Hematopoietic multipotent progenitor cell treated with erythropoietin and hydrocortisone succinate and interleukin-3 and kit ligand, for 4 days (in vitro differentiated cells): ENCODE measurements around the gene LETM1.

Experiments
- DNase-seq: peaks from one replicate; pipeline ENCODE4 v3.0.0-alpha.2; 2015

The LETM1 gene

DNA sequence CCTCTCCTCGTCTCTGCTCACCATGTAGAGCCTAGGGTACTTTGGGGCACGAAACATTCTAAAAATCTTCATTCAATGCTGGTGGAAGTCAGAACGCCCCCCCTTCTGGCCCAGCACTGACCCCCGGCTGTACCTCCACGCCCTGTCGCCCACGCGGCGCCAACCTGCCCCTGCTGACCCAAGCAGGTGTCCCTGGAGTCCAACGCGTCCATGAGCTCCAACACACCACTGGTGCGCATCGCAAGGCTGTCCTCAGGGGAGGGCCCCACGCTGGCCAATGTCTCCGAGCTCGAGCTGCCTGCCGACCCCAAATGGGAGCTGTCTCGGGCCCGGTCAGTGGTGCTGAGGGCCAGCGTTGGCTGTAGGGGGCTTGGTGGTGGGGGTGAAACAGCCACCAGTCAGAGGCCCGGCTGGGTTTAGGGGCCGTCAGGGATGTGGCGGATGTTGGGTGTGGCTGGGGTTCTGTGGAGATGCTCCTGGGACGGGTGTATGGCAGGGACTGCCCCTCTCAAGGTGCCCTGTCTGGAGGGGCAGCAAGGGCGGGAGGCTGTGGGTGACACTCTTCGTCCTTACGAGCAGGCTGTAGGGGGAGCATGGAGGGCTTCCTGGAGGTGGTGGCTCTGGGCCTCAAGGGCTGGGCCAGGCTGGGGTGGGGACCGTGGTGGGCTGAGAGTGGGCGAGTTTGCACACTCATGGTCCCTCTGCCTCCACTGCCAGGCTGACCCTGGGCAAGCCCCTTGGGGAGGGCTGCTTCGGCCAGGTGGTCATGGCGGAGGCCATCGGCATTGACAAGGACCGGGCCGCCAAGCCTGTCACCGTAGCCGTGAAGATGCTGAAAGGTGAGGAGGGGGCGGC is 51.1 kb downstream of the LETM1 start:
- no peak for DNase-seq

DNA sequence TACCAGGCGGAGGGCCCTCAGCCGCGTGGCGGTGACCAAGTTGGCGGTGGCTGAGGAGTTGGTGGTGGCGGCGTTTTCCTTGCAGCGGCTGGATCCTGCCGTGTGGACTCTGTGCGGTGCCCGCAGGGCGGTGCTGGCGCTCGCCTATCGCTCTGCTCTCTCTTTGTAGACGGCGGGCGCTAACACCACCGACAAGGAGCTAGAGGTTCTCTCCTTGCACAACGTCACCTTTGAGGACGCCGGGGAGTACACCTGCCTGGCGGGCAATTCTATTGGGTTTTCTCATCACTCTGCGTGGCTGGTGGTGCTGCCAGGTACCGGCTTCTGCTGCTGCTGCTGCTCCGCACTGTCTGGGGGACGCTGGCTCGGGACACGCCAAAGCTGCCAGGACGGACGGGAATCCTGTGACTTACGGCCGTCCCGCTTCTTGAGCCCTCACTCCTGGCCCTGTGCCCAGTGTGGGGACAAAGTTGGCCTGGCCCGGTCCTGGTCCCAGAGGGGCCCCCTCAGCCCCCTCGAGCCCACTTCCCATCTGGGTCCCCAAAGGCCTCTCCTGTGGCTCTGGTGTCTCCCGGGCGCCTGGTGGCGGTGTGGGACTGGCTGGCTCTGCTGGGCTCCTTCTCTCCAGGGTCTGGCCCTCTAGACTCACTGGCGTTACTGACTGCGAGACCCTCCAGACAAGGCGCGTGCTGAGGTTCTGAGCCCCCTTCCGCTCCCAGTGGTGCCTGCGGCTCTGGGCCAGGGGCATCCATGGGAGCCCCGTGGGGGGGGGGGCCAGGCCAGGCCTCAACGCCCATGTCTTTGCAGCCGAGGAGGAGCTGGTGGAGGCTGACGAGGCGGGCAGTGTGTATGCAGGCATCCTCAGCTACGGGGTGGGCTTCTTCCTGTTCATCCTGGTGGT is 52.2 kb downstream of the LETM1 start:
- DNase-seq: no peak

GRCh38 chr4:1802720-1803522 is 53.0 kb downstream of the LETM1 start:
- DNase-seq: no peak

GRCh38 chr4:1802151-1802715 is 53.7 kb downstream of the LETM1 start:
- DNase-seq: peak; percentile 18

GRCh38 chr4:1801286-1801958 is 54.5 kb downstream of the LETM1 start:
- DNase-seq: no peak

- DNase-seq: no peak
Measured at GRCh38 chr4:1800805-1801204, 55.2 kb downstream of the LETM1 start.

DNA sequence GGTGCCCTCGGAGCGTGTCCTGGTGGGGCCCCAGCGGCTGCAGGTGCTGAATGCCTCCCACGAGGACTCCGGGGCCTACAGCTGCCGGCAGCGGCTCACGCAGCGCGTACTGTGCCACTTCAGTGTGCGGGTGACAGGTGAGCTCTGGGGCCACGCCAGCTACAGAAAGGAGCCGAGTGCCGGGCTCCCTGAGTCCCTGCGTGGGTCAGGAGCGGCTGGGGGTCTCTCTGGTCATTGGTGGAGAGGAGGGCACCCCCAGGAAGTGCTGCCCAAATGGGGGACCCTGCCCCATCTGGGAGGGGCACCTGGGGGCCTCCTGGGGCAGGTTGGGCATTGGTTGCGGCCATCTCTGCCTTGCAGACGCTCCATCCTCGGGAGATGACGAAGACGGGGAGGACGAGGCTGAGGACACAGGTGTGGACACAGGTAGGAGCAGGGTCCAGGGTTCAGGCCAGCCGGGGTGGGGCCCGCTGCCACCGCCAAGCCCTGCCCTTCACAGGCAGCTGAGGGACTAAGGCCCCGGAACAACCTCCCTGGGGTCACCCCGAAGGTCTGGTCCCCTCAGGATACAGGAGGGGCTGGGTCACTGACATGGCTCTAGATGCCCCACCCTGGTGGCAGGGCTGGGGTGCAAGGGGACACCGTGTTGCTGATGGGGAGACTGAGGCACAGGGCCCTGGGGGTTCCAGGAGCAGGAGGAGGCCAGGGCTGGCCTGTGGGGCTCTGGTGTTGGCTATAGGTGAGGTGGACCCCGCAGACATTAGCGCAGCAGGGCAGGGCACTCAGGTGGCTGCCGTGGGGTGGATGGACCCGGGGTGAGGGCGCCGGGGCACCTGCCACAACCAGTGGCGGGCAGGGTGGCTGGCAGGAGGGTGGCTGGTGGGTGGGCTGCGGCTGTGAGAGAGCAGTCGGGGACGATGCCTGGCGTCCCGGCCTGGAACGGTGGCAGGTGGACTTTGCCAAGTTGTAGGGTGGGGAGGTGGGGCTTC is 56.3 kb downstream of the LETM1 start:
- no peak for DNase-seq

DNA sequence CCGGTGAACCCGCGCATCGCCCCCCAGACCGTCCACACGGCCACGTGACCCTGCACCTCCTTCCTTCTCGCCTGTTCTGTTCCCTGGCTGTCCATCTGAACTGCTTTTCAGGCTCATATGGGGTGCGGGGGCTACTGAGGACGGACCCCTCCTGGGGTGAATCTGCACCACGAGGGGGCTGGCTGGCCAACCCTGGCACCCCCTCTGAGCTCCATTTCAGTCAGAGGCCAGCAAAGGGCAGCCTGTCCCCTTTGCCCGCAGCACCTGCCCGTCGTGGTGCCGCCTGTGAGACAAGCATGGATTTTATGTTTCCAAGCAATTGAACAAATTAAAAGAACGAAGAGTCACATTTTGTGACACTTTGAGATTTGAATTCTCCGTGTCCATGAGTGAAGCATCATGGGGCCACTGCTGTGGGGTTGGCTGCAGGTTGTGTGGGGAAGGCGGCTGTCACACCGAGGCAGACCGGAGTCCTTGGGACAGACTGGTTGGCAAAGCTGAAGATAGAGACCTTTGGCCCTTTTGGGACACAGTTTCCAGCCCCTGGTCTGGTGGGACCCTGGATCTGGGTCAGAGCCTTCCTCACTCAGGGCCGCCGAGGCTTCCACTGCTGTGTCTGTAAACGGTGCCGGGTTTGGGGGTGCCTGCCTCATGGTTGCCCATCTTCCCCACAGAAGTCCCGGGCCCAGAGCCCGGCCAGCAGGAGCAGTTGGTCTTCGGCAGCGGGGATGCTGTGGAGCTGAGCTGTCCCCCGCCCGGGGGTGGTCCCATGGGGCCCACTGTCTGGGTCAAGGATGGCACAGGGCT is 57.2 kb downstream of the LETM1 start:
- DNase-seq: no peak

DNA sequence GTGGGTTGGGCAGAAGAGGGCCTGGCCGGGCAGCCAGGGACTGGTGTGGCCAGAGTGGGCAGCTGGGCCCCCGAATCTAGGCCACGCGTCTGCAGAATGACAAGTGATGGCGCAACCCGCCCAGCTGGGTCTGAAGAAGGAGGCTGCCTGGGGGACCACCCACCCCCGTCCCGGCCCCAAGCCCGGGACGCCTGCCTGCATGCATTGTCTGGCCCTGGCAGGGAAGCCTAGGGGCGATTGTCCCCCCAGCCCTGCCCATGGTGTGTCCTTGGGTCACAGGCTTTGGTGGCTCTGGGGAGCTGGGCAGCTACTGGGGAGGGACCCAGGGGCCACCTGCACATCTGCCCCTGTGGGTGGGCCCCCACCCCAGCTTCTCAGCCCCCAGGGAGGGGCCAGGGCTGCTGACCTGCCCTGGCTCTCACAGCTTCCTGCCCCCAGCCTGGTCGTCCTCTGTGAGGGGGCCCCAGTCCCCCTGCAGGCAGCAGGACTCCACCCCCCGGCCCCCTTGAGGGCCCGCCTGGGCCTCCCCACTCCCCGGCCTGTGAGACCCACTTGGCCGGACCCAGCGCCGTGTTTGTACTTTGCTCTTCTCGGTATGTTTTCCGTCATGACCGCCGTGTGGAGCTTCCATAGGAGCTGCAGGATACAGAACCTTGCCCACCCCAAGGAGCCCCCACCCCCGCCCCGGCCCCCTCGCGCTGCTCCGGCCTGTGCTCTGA is 57.9 kb downstream of the LETM1 start:
- no peak for DNase-seq

DNA sequence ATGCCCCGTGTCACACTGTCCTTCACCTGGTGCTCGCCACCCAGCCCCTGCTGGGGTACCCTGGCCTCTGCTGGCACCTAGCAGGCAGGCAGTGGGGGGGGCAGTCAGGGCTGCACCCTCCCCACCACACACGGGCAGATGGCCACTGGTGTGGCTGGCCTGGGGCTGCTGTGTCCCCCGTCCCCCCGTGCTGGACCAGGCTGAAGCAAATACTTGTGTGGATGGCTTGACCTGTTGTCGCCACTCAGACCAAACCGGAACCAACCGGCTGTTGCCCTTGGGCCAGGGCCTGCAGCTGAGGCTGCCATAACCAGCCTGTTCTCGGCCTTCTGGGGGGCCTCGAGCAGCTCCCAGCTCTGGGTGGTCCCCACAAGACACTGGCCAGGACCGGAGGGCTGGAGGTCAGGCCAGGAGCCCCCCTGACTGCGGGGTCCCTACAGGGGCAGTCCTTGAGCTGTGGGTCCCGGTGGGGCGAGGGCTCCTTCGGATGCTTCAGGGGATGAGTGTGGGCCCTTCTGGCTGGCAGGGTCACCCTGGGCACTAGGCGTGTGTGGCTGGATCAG is 58.6 kb downstream of the LETM1 start:
- no peak for DNase-seq

DNA sequence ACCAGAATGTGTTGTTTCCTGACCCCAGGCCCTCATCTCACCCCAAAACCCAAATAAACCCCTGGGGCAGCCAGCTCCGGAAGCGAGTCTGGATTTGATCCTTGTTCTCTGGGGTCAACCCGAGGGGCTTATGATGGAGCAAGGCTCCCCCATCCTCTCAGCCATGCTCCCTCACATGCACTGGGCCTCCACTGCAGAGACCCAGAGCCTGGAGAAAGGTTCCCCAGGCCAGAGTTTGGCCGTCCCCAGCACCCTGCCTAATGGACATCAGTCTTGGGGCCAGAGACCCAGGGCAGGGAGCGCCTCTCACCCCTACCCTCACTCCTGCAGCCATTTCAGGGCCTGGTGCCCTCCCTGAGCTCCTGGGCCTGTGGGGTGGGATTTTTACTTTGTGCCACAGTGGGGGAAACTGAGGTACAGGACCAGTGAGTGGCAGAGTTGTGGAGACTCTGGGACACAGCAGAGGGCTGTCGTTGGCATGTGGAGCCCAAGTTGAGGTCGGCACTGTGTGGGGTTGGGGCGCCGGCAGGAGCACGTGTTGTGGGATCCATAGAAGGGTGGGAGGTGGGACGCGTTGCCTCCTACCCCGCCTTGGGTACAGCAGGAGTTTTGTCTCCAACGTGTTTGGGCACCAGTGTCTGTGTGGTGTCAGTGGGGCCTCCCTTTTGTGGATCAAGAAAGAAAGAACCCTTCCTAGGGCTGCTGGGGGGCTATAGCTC is 59.3 kb downstream of the LETM1 start:
- DNase-seq: no peak

GRCh38 chr4:1795299-1796195 is 60.4 kb downstream of the LETM1 start:
- DNase-seq: no peak

DNA sequence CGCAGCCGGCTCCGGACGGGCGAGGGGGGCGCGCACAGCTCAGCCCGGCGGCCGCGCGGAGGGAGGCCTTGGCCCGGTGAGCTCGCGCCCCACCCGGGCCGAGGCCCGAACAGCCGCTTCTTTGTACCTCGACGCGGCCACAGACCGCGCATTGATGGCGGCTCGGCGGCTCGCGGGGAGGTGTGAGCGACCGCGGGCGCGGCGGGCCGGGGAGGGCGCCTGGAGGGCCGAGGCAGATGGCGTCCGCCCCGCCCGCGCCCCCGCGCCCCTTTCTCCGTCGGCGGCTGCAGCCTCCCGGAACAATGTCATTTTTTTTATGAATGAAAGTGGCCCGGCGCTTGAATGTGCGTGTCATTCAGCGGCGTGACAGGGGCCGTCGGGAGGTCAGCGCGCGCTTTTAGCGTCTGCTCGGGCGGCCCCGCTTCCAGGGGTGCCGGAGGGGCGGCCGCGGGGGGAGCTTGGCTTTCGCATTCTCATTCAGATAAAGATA is 61.1 kb downstream of the LETM1 start:
- DNase-seq: peak; percentile 34

GRCh38 chr4:1793940-1794808 is 61.8 kb downstream of the LETM1 start:
- peak; percentile 51 for DNase-seq

- DNase-seq: peak; percentile 70
Measured at GRCh38 chr4:1793496-1793840, 62.5 kb downstream of the LETM1 start.
